Measurements from ENCODE around the gene MAT2B.

Gene MAT2B

GRCh38 chr5:163525096-163525495 lies 19.7 kb downstream of the MAT2B start:
- DNase-seq (ENCODE audit: low spot score) (no peak), ATAC-seq (ENCODE audit: low read depth) (no peak)
- Histone ChIP-seq H3K9me3 (ENCODE audit: severe bottlenecking) (no peaks in the 10 kb centered on the region), H3K4me1 (ENCODE audit: insufficient read depth, poor library complexity, severe bottlenecking) (no peaks in the 10 kb centered on the region), H3K36me3 (ENCODE audit: low read depth) (peaks cover 1% of the 10 kb centered on the region), H3K27ac (ENCODE audit: poor library complexity, severe bottlenecking) (no peak overlapping the region), H3K27me3 (ENCODE audit: insufficient read depth, poor library complexity, severe bottlenecking) (no peaks in the 10 kb centered on the region), H3K4me3 (ENCODE audit: severe bottlenecking) (no peak overlapping the region)
- TF ChIP-seq, protein P1, sequence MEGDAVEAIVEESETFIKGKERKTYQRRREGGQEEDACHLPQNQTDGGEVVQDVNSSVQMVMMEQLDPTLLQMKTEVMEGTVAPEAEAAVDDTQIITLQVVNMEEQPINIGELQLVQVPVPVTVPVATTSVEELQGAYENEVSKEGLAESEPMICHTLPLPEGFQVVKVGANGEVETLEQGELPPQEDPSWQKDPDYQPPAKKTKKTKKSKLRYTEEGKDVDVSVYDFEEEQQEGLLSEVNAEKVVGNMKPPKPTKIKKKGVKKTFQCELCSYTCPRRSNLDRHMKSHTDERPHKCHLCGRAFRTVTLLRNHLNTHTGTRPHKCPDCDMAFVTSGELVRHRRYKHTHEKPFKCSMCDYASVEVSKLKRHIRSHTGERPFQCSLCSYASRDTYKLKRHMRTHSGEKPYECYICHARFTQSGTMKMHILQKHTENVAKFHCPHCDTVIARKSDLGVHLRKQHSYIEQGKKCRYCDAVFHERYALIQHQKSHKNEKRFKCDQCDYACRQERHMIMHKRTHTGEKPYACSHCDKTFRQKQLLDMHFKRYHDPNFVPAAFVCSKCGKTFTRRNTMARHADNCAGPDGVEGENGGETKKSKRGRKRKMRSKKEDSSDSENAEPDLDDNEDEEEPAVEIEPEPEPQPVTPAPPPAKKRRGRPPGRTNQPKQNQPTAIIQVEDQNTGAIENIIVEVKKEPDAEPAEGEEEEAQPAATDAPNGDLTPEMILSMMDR (IDR thresholded peaks at IDR 0.05; ENCODE audit: poor library complexity, severe bottlenecking): no peak

GRCh38 chr5:163529698-163530097 lies 24.3 kb downstream of the MAT2B start:
- no peak for ATAC-seq (ENCODE audit: low read depth)
- Histone ChIP-seq H3K36me3 (ENCODE audit: low read depth) (no peaks in the 10 kb centered on the region), H3K27me3 (ENCODE audit: insufficient read depth, poor library complexity, severe bottlenecking) (peaks cover 6% of the 10 kb centered on the region), H3K4me3 (ENCODE audit: severe bottlenecking) (no peak overlapping the region), H3K4me1 (ENCODE audit: insufficient read depth, poor library complexity, severe bottlenecking) (no peaks in the 10 kb centered on the region), H3K27ac (ENCODE audit: poor library complexity, severe bottlenecking) (no peak overlapping the region), H3K9me3 (ENCODE audit: severe bottlenecking) (no peaks in the 10 kb centered on the region)
- no peak for DNase-seq (ENCODE audit: low spot score)
- TF ChIP-seq, protein P1 (IDR thresholded peaks at IDR 0.05; ENCODE audit: poor library complexity, severe bottlenecking): no peak

DNA sequence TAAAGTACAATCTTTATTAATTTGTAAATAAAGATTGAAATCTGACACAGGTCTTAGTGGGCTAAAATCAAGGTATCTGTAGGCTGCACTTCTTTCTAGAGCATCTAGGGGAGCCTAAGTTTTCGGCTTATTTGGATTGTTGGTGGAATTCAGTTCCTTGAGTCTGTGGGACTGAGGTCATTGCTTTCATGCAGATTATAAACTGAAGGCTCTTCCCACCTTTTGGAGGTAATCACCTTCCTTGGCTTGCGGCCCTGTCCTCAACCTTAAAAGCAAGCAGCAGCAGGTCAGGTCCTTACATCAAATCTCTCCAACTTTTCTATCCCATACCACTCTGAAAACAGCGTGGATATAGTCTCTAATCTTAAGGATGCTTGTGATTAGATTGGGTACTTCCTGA lies 25.9 kb downstream of the MAT2B start:
- no peaks in the 10 kb centered on the region for H3K9me3 ChIP-seq (ENCODE audit: severe bottlenecking)
- H3K4me3 ChIP-seq (ENCODE audit: severe bottlenecking): no peak overlapping the region
- no peaks in the 10 kb centered on the region for H3K4me1 ChIP-seq (ENCODE audit: insufficient read depth, poor library complexity, severe bottlenecking)
- DNase-seq (ENCODE audit: low spot score) (no peak), ATAC-seq (ENCODE audit: low read depth) (no peak)
- H3K36me3 ChIP-seq (ENCODE audit: low read depth): no peaks in the 10 kb centered on the region
- H3K27ac ChIP-seq (ENCODE audit: poor library complexity, severe bottlenecking): no peak overlapping the region
- TF ChIP-seq, protein P1 (IDR thresholded peaks at IDR 0.05; ENCODE audit: poor library complexity, severe bottlenecking): no peak
- H3K27me3 ChIP-seq (ENCODE audit: insufficient read depth, poor library complexity, severe bottlenecking): peaks cover 6% of the 10 kb centered on the region

- H3K4me3 ChIP-seq (ENCODE audit: severe bottlenecking): no peak overlapping the region
- H3K27me3 ChIP-seq (ENCODE audit: insufficient read depth, poor library complexity, severe bottlenecking): peaks cover 6% of the 10 kb centered on the region
- no peaks in the 10 kb centered on the region for H3K36me3 ChIP-seq (ENCODE audit: low read depth)
- TF ChIP-seq, protein P1 (IDR thresholded peaks at IDR 0.05; ENCODE audit: poor library complexity, severe bottlenecking): no peak
- DNase-seq (ENCODE audit: low spot score) (no peak), ATAC-seq (ENCODE audit: low read depth) (no peak)
- no peaks in the 10 kb centered on the region for H3K4me1 ChIP-seq (ENCODE audit: insufficient read depth, poor library complexity, severe bottlenecking)
- no peaks in the 10 kb centered on the region for H3K9me3 ChIP-seq (ENCODE audit: severe bottlenecking)
- no peak overlapping the region for H3K27ac ChIP-seq (ENCODE audit: poor library complexity, severe bottlenecking)
These were observed 27.0 kb downstream of the MAT2B start for GRCh38 chr5:163532171-163533084.

- no peak overlapping the region for H3K4me3 ChIP-seq (ENCODE audit: severe bottlenecking)
- no peak for DNase-seq (ENCODE audit: low spot score)
- TF ChIP-seq, protein P1 (IDR thresholded peaks at IDR 0.05; ENCODE audit: poor library complexity, severe bottlenecking): no peak
- H3K36me3 ChIP-seq (ENCODE audit: low read depth): no peaks in the 10 kb centered on the region
- H3K4me1 ChIP-seq (ENCODE audit: insufficient read depth, poor library complexity, severe bottlenecking): no peaks in the 10 kb centered on the region
- peaks cover 6% of the 10 kb centered on the region for H3K27me3 ChIP-seq (ENCODE audit: insufficient read depth, poor library complexity, severe bottlenecking)
- H3K9me3 ChIP-seq (ENCODE audit: severe bottlenecking): no peaks in the 10 kb centered on the region
- ATAC-seq (ENCODE audit: low read depth): no peak
- no peak overlapping the region for H3K27ac ChIP-seq (ENCODE audit: poor library complexity, severe bottlenecking)
These were observed 27.8 kb downstream of the MAT2B start for GRCh38 chr5:163533223-163533622.

Data from RWPE2 (cell line).